DLD1 (cell line): ENCODE results near the gene RASGEF1B.

Source experiments
- in situ Hi-C: cut with HindIII; loops from 2 replicates; pipeline ENCODE4 v1.10.0; 2017; ENCODE audit warnings: low sequenced_read_pairs

Gene RASGEF1B

DNA sequence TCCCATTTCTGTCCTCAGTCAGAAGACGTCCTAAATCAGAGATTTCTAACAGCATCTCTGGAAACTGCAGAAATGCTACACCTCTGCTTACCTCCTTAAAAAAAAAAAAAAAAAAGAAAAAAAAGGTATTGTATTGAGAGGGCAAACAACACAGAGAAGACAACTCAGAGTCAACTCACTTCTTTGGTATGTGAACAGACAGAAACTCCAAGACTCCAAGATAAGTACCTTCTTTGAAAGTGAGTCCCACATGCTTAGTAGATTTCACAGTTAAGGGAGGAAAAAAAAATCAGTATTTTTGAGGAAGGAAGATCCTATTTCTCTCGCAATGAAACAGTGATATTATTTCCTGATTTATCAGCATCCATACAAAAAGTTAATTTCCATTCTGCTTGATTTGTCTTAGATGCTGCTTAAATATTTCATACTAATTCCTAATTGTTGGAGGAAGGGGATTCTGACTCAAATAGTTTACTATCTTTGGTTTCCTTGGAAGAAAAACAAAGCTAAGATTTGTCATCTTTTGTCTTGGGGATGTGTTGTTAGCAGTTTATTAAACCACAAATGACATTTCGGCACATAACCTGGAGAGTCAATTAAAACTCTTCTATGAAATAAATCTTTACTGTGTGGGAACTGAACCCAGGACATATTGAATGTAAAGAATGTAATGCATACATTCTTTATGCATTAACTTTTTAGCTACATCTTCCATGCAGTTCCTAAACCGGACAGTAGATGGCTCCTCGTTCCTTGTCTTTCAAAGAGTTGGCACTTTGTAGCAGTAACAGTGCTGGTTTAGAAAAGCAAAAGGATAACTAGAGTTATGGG is 4.7 kb downstream of the RASGEF1B start:
- in situ Hi-C loops: no loop called here

DNA sequence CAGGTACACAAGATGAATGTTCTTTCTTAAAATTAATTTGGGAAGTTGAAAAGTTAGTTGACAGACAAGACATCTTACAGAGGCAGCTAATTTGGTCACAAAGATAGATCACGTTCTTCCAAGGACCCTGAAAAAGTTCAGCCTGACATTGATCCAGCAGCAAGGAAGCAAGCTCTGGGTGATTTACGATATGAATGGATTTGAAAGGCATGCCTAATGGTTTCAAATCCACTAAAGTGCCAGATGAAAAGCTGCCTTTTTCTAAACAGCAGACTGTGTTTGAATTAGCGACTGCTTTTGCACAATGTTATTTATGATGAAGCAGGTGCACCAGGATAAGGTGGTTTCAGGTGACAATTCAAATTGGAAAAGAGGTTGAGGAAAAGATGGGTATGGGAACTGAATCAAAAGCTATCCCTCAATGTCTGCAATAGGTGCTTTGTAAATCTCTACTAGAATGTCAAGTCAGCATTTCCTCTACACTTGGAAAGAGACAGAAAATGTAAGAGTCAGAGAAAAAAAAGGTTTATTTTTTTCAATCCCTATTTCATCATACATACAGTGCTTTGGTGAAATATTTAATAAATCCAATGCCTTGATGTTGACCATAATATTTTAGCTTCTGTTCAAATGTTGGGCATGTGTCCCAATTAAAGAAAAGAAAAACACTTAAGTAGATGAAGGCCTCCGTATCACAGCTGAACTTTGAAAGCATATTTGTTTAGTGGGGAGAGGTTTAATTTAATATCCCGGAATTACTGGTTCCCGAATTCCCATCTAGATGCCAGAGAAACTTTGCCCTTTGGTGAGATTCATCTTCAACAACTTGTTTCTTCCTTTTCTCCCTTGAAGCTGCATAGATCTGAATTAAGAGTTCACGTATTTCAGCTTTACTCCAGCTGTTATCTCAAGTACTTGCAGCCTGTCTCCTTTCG is 6.0 kb downstream of the RASGEF1B start:
- in situ Hi-C loops: no loop called here

DNA sequence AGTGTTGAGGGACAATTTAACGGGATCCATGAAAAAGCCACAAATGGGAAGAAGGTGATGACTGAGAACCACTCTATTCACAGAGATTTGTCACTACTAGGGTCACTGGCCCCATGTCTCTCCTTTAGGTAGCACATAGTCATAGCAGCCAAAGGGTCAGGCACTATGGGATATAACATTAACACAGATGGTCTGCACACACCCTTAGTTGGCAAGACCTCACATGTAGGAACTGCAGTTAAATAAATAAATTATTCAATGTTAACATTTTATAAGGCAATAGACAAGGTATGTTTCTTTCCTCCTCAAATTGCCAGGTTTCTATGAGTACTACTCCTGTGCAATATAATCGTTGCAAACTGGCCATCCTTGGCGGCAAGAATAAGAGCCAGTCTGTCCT is 10.9 kb downstream of the RASGEF1B start:
- in situ Hi-C loops: no loop called here

DNA sequence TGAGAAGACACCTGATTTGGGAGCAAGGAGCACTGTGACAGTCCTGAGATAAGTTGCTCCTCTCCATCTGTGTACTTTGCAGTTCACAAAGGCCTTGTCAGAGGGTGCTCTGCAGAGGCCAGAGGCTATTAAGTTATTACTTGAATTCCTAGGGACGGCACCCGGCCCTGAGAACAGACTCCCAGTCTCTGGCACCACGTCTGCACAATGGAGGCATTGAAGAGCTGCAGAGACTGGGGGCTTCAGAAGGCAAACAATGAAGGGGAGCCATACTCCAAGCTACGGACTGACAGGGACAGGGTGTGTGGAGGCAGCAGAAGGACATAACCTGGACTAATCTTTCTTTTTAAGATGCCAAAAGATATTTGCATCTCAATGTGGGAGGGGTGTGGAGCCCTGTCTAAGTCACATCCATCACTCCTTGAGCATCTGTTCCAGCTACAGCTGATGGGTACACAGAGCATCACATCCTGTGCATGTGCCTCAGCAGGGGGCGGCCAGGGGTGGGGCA is 11.5 kb downstream of the RASGEF1B start:
- in situ Hi-C loops: no loop called here

DNA sequence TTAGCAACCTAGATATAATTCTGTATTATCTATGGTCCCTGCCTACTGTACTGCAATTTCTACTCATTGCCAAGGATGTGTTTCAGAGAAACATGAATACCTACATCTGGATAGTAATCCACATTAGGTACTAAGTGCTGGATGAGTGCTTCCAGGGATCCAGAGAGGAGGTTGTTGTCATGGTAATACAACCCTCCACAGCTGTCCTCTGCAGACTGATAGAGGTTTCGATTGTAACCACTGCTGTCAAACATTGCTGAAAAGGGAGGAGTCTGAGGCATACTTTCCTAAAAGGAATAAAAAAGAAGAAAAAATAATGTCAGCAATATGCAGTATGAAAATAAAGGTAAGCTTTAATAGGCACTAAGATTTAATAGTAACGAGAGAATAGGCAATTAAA is 12.5 kb downstream of the RASGEF1B start:
- in situ Hi-C loops: no loop called here

DNA sequence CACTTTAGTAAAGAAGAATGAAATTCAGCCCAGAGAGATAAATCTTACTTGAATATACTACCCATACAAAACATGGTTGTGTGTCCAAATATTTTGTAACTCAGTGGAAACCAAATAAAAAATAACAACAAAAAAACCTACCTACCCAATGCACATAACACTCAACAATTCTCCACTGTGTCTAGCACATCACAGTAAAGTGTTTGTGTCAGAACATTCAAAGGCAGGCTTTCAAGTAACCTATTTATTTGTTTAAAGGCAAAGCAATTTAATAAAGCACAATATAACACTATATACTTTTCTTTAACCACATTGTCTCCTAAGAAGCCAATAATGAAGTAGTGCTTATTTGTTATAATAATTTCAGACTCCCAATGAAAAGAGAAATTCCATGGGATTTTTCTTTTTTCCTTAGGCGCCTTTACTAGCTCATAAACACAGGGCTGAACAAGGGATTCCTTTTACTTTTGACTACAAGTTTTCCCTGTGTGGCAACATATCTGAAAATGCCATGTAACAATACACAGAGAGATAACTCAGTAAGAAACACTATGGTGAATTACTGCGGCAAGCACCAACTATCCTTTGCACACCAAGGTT is 13.7 kb downstream of the RASGEF1B start:
- in situ Hi-C loops: no loop called here

DNA sequence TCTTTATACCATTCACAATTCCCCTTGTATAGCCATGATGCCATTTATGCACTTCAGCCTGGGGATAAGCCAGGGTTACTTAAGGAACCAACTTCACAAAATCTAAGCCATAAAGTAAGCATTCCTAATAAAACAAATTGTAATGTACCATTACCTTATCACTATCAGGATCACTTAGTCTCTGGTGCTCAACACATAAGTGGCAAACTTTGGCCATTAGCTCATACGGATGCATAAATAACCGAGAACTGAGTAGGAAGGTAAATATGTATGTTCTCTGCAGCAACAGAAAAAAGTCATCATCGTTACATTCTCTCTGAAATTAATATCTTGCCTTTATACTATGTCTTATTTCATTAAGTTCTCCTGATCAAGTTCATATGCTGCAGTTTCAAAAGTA is 14.4 kb downstream of the RASGEF1B start:
- in situ Hi-C loops: no loop called here

DNA sequence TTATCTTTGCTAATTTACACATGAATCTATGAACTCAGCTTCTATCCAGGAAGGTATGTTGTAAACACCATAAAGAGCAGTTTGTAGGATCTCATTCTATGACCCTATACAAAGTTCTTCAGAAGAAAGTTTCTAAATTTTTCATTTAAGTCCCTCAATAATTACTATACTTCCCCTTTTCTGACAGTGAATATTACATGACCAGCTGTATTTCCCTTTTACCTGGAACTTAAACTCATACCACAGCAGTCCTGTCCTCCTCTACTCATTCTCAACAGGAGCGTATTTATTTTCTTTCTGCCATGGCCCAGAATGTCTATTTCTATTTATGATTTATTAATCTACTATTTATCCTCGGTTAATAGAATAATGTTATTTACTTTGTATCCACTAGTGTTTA is 15.8 kb downstream of the RASGEF1B start:
- in situ Hi-C loops: no loop called here

DNA sequence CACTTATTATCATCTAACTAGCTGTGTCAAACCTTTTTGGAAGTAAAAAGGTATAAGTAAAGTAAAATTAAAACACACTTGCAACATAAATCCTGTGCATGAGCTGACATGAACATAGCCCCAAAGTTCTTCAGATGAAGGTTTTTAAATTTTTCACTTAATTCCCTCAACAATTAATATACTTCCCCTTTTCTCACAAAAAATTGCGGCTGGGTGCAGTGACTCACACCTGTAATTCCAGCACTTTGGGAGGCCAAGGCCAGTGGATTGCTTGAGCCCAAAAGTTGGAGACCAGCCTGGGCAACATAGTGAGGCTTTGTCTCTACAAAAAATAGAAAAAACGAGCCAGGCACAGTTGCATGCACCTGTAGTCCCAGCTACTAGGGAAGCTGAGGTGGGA is 16.8 kb downstream of the RASGEF1B start:
- in situ Hi-C loops: no loop called here

DNA sequence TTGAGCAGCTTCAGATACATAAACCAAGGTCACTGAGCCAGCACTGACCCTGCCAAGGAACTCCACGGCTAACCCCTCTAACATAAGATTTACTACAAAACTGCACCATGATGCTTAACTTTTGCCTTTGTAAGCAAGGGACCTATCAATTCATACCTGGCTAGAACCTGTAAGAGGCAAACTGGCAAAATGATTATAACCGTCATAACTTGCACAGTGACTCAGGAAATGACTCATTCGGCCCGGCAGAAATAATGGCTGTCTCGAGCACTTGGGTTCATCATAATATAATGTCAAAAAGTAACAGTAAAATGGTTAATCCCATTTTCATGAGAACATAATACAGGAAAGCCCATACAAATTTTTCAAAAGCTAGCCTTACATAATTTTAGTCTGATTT is 17.2 kb downstream of the RASGEF1B start:
- in situ Hi-C loops: no loop called here

DNA sequence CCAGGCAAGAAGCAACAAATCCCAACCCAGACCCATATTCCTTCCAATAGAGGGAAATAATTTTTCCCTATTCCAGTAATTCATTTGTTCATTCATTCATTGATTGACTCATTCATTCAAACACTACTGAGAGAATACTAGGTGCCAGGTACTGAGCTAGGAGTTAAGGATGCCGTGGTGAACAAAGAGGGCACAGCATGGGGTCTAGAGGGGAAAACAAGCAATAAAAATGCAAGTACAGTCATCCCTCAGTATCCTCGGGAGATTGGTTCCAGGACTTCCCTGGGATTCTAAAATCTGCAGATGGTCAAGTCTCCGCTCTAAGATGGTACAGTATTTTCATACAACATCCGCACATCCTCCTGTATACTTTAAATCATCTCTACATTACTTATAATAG is 18.7 kb downstream of the RASGEF1B start:
- in situ Hi-C loops: no loop called here

DNA sequence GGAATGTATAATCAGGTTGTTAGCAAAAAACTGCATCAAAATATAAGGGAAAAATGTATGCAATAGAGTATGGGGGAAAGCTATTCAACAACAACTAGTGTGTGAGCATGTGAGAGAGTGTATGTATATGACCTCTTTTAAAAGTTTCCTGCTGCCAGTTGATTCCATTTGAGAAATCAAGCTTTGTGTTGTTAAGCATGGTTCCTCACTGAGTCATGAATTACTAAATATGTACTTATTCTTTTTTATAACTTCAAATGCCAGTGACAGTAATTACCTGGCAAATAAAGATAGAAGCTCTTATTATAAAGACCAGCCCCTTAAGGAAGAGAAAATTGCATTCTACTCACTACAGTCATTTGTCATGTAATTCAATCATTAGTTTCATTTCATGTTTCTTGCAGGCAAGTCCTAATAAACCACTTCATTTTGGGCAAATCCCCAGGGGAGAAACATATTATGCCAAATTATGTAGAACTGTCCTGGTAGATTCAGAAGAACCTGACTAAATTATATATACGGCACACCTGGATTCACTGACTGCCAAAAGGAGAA is 19.2 kb downstream of the RASGEF1B start:
- in situ Hi-C loops: no loop called here

DNA sequence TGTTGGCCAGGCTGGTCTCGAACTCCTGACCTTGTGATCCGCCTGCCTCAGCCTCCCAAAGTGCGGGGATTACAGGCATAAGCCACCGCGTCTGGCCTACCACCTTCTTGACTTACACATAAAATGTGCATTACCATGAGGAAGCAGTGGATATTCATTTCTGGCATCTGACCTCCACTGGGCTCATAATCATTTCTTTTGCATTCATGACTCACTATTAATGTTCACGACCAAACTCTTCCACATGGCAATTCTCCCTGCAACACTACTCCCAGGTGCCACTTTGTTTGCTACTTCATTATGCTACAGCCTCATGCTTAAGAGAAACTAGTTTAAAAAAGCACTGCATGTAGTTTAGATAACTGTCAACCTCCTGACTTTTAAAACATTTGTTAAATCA is 22.7 kb downstream of the RASGEF1B start:
- in situ Hi-C loops: no loop called here

DNA sequence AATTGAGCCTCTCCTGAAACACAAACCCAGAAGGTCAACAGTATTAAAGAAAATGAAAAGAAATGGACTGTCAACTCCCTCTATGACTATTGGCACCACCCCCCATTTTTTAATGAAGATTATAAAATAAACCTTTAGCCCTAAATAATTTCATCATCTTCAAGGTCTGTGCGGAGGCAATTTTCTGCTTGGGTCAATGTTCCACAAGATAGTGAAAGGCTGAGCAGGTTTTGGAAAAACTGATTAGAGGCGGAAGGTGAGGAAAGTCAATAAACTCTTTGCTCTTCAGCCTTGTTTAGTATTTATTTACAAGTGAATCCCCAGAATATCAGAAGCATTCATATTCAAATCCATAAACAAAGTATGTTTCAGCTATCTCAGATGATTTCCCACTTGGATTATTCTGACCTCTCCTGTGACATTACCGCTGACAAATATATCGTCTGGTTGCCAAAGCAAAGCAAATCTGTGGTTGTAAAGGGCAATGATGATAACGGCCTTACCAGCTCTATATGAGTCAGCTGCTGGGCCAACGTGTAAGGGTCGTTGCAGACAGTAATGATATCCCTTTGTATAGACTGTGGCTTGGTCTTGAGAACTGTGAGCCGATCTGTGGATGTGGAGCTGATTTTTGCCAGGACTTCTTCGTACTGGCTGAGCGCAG is 24.0 kb downstream of the RASGEF1B start:
- in situ Hi-C loops: no loop called here

DNA sequence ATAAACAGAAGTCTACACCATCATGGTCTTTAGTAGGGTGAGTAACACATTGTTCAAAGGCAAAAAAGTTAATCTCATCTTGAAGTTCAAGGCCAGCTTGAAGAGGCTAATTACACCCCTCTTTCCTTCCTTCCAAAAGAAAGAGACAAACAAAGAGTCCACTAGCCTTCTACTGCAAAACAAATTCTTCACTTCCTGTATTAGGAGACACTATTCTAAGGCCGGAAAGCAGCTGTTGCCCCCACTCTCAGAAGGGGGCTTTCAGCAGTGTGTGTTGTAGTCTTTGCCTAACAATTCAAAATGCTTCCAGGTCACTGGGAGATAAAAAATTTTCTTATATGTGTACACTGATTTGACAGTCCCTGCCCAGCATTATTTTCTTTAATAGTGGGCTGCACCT is 25.1 kb downstream of the RASGEF1B start:
- in situ Hi-C loops: no loop called here

DNA sequence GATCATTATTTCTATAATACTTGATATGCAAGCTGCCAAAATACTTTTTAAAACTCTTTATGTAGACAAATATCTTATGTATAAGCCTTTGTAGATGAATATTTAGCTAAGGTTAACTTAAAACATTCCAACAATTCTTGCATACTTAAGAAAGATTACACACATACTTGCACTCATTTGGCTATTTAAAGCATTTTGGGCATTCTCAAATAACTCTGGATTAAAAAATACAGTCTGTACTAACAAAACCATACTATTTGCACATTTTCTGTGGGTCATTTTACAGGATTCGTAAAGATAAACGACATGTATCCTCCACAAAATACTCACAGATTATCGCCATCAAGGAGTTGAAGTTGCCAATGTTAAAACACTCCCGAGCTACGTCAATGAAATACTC is 26.5 kb downstream of the RASGEF1B start:
- in situ Hi-C loops: no loop called here

DNA sequence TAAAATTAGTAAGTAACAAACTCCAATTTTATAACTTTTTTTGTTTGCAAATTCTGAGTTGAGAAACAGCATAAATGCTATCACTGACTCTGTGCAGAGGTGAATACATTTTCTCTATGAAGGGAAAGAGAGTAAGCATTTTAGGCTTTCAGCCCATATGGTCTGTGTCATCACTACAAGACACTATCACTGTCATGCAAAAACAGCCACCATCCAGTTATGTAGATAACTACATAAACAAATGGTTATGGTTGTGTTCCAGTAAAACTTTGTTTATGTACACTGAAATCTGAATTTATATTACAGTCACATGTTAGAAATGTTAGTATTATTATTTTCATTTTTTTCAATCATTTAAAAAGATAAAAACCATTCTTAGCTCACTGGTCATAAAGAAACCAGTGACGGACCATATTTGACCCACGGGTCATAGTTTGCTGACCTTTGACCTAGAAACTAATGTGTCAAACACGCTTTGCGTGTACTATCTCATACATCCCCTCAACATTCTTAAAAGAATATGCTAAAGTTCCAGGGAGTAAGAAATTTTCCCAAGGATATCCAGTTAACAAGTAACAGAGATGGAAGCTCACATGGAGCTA is 29.1 kb downstream of the RASGEF1B start:
- in situ Hi-C loops: no loop called here

DNA sequence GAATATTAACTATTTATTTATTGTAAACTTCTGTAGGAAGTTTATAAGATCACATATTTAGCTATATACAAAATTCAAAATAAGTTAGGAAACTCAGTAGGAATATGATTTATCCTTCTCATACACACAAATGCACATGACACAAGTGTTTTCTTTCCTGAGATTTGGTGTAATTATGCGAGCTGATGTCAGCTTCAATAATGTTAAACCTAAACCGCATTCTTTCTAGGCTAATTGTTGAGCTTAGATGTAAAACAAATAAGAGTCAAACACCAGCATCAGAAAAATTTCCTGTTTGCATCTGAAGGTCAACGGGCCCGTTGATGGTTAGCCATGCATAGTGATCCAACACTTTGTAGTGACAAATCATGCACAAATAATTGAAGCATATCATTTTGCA is 30.8 kb downstream of the RASGEF1B start:
- in situ Hi-C loops: no loop called here

DNA sequence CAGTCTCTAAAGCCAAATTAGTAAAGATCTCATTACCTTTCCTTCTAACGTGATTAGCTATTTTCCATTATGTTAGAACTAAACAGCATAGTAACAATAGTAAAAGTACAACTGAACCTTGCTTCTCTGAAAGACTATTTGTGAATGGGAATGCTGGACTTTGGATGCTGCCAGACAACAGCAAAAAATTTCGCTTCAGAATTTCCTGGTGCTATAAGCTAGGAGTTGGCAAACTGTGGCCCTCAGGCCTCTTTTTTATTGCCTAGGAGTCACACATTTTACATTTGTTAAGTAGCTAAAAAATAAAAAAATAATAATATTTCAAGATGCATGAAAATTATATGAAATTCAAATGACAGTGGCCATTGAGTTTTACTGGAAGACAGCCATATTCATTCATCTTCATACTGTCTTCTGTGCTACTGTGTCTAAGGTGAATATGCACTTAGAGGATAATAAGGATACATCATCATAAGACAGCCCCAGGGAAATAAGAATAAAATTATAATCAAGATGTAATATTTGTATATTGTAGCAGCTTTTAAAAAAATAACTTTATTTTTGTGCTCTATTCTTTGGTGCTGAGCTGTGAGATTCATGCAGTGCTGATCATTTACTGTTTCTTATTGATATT is 34.6 kb downstream of the RASGEF1B start:
- in situ Hi-C loops: no loop called here

DNA sequence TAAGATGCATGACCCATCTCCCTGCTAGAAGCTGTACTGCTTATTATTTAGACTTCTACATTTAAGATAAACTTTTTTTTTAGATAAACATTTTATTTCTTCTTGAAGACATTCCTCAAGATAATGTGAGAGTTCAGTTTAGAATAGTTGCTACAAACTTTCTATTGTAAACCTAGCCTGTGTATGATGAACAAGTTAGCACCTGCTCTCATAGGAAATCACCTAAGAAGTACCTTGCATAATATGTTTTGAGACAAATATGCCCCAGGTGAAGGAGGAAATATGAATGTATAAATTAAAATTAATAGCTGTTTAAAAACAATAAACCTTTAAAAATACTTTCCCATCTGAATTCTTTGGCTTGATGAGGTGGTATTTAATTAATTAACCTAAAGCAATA is 35.6 kb downstream of the RASGEF1B start:
- in situ Hi-C loops: no loop called here
